ENCODE data around the gene DENND6A. TPM values are rescaled to one million over a fixed set of nuclear protein-coding genes. Genes with fewer than 3 reads are reported as not detected.
"Not testable (repeated sequence)": the region's sequence is repeated elsewhere in the genome, so short reads cannot be mapped to it uniquely, and the experiment has no call there.

Gene DENND6A
- total RNA-seq, 2 experiments from 2014 or later: 25.5 to 34.6 TPM

DNA sequence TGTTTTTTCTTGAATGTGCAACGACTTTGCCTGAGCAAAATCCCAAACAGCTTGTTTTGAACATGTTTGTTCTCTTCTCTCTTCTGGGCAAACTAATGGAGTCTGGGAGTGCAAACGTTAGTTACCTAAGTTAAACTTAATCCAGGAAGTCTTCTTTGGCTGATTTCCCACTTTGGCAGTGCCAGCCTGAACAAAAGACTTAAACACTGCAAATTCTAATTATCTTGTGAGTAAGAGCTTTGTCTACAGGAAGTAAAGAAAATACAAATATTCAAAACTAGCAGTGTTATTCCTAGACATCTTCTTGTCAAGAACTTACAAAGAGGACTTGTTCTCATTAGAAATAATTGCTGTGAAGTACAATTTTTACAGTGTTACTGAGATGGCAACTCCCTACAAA is 16.7 kb upstream of the DENND6A start:
- ChIA-PET CTCF (ENCODE audit: unreplicated experiment) (no interaction called here), POLR2A (interaction anchor here (1.2 to 1.3 kb wide), 2 partner anchors 18 to 23 kb away, joined by 3 read pairs; no protein-coding TSS in a partner anchor)
- Histone ChIP-seq H3K9me2 (ENCODE audit: insufficient read depth, low read length) (no peaks in the 10 kb centered on the region), H2AFZ (ENCODE audit: low read length) (peak overlapping the region; percentile 88), H3K27ac (ENCODE audit: low read depth, low read length, poor library complexity, severe bottlenecking) (no peak overlapping the region), H3K4me3 (ENCODE audit: low read depth, low read length, poor library complexity, severe bottlenecking) (no peak overlapping the region), H3K9me3 (ENCODE audit: low read length) (no peaks in the 10 kb centered on the region), H3K4me1 (ENCODE audit: insufficient read depth, low read length, poor library complexity, severe bottlenecking) (no peaks in the 10 kb centered on the region), H3K36me3 (ENCODE audit: insufficient read depth, low read length) (no peaks in the 10 kb centered on the region), H4K20me1 (ENCODE audit: insufficient read depth, low read length) (no peaks in the 10 kb centered on the region), H3K4me2 (ENCODE audit: low read length) (no peak overlapping the region), H3K79me2 (ENCODE audit: insufficient read depth, low read depth, low read length) (no peaks in the 10 kb centered on the region)
- BruUV-seq (replicated peaks): no TSS peak
- no peak for TF ChIP-seq EZH2phosphoT487 (IDR thresholded peaks at IDR 0.05; ENCODE audit: borderline replicate concordance, low read depth, low read length)
- TF ChIP-seq, protein P1, sequence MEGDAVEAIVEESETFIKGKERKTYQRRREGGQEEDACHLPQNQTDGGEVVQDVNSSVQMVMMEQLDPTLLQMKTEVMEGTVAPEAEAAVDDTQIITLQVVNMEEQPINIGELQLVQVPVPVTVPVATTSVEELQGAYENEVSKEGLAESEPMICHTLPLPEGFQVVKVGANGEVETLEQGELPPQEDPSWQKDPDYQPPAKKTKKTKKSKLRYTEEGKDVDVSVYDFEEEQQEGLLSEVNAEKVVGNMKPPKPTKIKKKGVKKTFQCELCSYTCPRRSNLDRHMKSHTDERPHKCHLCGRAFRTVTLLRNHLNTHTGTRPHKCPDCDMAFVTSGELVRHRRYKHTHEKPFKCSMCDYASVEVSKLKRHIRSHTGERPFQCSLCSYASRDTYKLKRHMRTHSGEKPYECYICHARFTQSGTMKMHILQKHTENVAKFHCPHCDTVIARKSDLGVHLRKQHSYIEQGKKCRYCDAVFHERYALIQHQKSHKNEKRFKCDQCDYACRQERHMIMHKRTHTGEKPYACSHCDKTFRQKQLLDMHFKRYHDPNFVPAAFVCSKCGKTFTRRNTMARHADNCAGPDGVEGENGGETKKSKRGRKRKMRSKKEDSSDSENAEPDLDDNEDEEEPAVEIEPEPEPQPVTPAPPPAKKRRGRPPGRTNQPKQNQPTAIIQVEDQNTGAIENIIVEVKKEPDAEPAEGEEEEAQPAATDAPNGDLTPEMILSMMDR (conservative IDR thresholded peaks at IDR 0.05; ENCODE audit: low read length): no peak
- intact Hi-C loops (cut with micrococcal nuclease; ENCODE audit: unreplicated experiment): no loop called here
- no peak for DNase-seq (ENCODE audit: low spot score)

GRCh38 chr3:57709031-57709430 is 16.2 kb upstream of the DENND6A start:
- Histone ChIP-seq H3K4me1 (ENCODE audit: insufficient read depth, low read length, poor library complexity, severe bottlenecking) (no peaks in the 10 kb centered on the region), H3K4me3 (ENCODE audit: low read depth, low read length, poor library complexity, severe bottlenecking) (no peak overlapping the region), H3K9me3 (ENCODE audit: low read length) (no peaks in the 10 kb centered on the region), H3K27ac (ENCODE audit: low read depth, low read length, poor library complexity, severe bottlenecking) (no peak overlapping the region), H3K36me3 (ENCODE audit: insufficient read depth, low read length) (no peaks in the 10 kb centered on the region), H4K20me1 (ENCODE audit: insufficient read depth, low read length) (no peaks in the 10 kb centered on the region), H2AFZ (ENCODE audit: low read length) (peak overlapping the region; percentile 88), H3K4me2 (ENCODE audit: low read length) (no peak overlapping the region), H3K79me2 (ENCODE audit: insufficient read depth, low read depth, low read length) (no peaks in the 10 kb centered on the region), H3K9me2 (ENCODE audit: insufficient read depth, low read length) (no peaks in the 10 kb centered on the region)
- BruUV-seq (replicated peaks): no TSS peak
- ChIA-PET POLR2A (interaction anchor here (1.0 to 1.3 kb wide), 3 partner anchors 19 to 64 kb away, joined by 3 read pairs; no protein-coding TSS in a partner anchor), CTCF (ENCODE audit: unreplicated experiment) (no interaction called here)
- TF ChIP-seq, protein P1 (conservative IDR thresholded peaks at IDR 0.05; ENCODE audit: low read length): no peak
- no peak for TF ChIP-seq EZH2phosphoT487 (IDR thresholded peaks at IDR 0.05; ENCODE audit: borderline replicate concordance, low read depth, low read length)
- DNase-seq (ENCODE audit: low spot score): no peak
- intact Hi-C loops (cut with micrococcal nuclease; ENCODE audit: unreplicated experiment): no loop called here

DNA sequence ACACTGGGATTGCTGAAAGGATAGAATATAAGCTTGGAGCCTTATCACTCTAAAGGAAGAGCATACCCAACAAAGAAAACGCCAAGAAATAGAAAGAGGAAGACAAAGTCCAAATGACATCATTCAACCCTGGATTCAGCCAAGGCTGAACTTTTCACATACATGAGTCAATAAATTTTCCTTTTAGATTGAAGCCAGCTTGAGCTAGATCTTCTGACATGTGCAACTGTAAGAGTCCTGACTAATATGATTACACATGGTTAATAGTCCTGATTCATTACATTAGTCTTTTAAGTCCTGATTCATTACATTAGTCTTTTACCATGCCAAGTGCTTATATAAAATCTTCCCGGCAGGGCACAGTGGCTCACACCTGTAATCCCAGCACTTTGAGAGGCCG is 13.6 kb upstream of the DENND6A start:
- Histone ChIP-seq H3K9me2 (ENCODE audit: insufficient read depth, low read length) (no peaks in the 10 kb centered on the region), H3K9me3 (ENCODE audit: low read length) (no peaks in the 10 kb centered on the region), H3K4me1 (ENCODE audit: insufficient read depth, low read length, poor library complexity, severe bottlenecking) (no peaks in the 10 kb centered on the region), H2AFZ (ENCODE audit: low read length) (no peak overlapping the region), H3K27ac (ENCODE audit: low read depth, low read length, poor library complexity, severe bottlenecking) (no peak overlapping the region), H3K36me3 (ENCODE audit: insufficient read depth, low read length) (no peaks in the 10 kb centered on the region), H3K79me2 (ENCODE audit: insufficient read depth, low read depth, low read length) (no peaks in the 10 kb centered on the region), H3K4me3 (ENCODE audit: low read depth, low read length, poor library complexity, severe bottlenecking) (no peak overlapping the region), H4K20me1 (ENCODE audit: insufficient read depth, low read length) (no peaks in the 10 kb centered on the region), H3K4me2 (ENCODE audit: low read length) (no peak overlapping the region)
- DNase-seq (ENCODE audit: low spot score): no peak
- no TSS peak for BruUV-seq (replicated peaks)
- CTCF ChIA-PET (ENCODE audit: unreplicated experiment): no interaction called here
- POLR2A ChIA-PET: interaction anchor here (0.9 kb wide), 1 partner anchor 16 kb away, joined by 3 read pairs; no protein-coding TSS in a partner anchor
- intact Hi-C loops (cut with micrococcal nuclease; ENCODE audit: unreplicated experiment): no loop called here
- TF ChIP-seq EZH2phosphoT487 (IDR thresholded peaks at IDR 0.05; ENCODE audit: borderline replicate concordance, low read depth, low read length): no peak
- TF ChIP-seq, protein P1 (conservative IDR thresholded peaks at IDR 0.05; ENCODE audit: low read length): no peak

- H3K4me1 ChIP-seq (ENCODE audit: insufficient read depth, low read length, poor library complexity, severe bottlenecking); BruUV-seq (replicated peaks); H3K9me2 ChIP-seq (ENCODE audit: insufficient read depth, low read length); H4K20me1 ChIP-seq (ENCODE audit: insufficient read depth, low read length); H3K79me2 ChIP-seq (ENCODE audit: insufficient read depth, low read depth, low read length); H3K4me3 ChIP-seq (ENCODE audit: low read depth, low read length, poor library complexity, severe bottlenecking); H3K36me3 ChIP-seq (ENCODE audit: insufficient read depth, low read length); H3K4me2 ChIP-seq (ENCODE audit: low read length); CTCF ChIA-PET (ENCODE audit: unreplicated experiment); intact Hi-C loops (cut with micrococcal nuclease; ENCODE audit: unreplicated experiment); H3K9me3 ChIP-seq (ENCODE audit: low read length); DNase-seq (ENCODE audit: low spot score); H3K27ac ChIP-seq (ENCODE audit: low read depth, low read length, poor library complexity, severe bottlenecking); H2AFZ ChIP-seq (ENCODE audit: low read length): not testable (repeated sequence)
- POLR2A ChIA-PET: interaction anchor here (0.6 kb wide), 1 partner anchor 109 kb away, joined by 3 read pairs; no protein-coding TSS in a partner anchor
These were observed 12.5 kb upstream of the DENND6A start for GRCh38 chr3:57705351-57705750.

Measured in OCI-LY7 (cell line).